HCT116 (cell line): Measurements from ENCODE around the gene LIG3. TPM values are rescaled to one million over a fixed set of nuclear protein-coding genes. Genes with fewer than 3 reads are reported as not detected.

Experiments used
- ATAC-seq: fragments of 200-7000 bp; cut with Tn5 transposase; 2 replicates; pipeline ENCODE4 v1.9.1; 2020; ENCODE audit warnings: mild to moderate bottlenecking, moderate library complexity
- BruUV-seq: library from RNA; stranded (reverse); fragments of 400-500 nt; replicated peaks from 2 replicates; lab custom pipeline; 2021; lab: Mats Ljungman, UMichigan
- CTCF ChIA-PET: fragments of 300-600 bp; sonication (Branson Sonifier 250); formaldehyde crosslinking; loops from one replicate; lab custom pipeline; 2021; ENCODE audit warnings: antibody characterized with exemption; lab: Charles Lee
- POLR2A ChIA-PET: fragments of 300-600, 350-600 bp; sonication (Branson Sonifier 250); formaldehyde crosslinking; loops from one replicate; lab custom pipeline; 2021; ENCODE audit warnings: antibody characterized with exemption; lab: Charles Lee
- RAD21 ChIA-PET, 2 experiments: fragments of 300-600 bp; sonication (Branson Sonifier 250); formaldehyde crosslinking; loops; one replicate each; lab custom pipeline; 2023; ENCODE audit warnings: low total read pairs in 2 of 2; ENCODE audit not compliant: uncharacterized antibody in 2 of 2, unreplicated experiment in 2 of 2, low non-redundant PET in 1 of 2; lab: Charles Lee
- DNase-seq: peaks from one replicate; pipeline ENCODE4 v3.0.0-alpha.2; 2010; ENCODE audit warnings: low read depth, low spot score
- H2AFZ ChIP-seq: fragments of 200-600 bp; shearing (Covaris generic), sonication (generic); 2 replicates; pipeline ENCODE4 v1.6.1; 2017; ENCODE audit warnings: low read depth, mixed run types, mixed read lengths, antibody characterized with exemption, low read length; ENCODE audit not compliant: poor library complexity, severe bottlenecking
- H3K27ac ChIP-seq: 2 replicates; pipeline ENCODE4 v1.5.1; 2012; ENCODE audit warnings: low read depth, low read length
- H3K27me3 ChIP-seq: fragments of 200-600 bp; sonication (generic); 2 replicates; pipeline ENCODE4 v1.6.1; 2016; ENCODE audit warnings: mixed run types, low read length, mixed read lengths; ENCODE audit not compliant: insufficient read depth
- H3K36me3 ChIP-seq, 2 experiments: fragments of 200-500 bp in 1 of 2; fragments of 200-600 bp in 1 of 2; sonication (Bioruptor generic) in 1 of 2; sonication (generic) in 1 of 2; 2 replicates each; pipeline versions ENCODE4 v1.5.1 to v1.6.1; 2014 to 2016; ENCODE audit warnings: low read length in 2 of 2, inconsistent platforms in 1 of 2, mixed read lengths in 1 of 2, mixed run types in 1 of 2; ENCODE audit not compliant: insufficient read depth in 2 of 2, control insufficient read depth in 1 of 2
- H3K4me1 ChIP-seq, 2 experiments: fragments of 200-600 bp in 1 of 2; sonication (generic) in 1 of 2; 2 replicates each; pipeline versions ENCODE4 v1.5.1 to v1.6.1; 2012 to 2017; ENCODE audit warnings: low read length in 2 of 2, inconsistent platforms in 1 of 2, mild to moderate bottlenecking in 1 of 2, mixed read lengths in 1 of 2, mixed run types in 1 of 2, moderate library complexity in 1 of 2; ENCODE audit not compliant: insufficient read depth in 2 of 2, control insufficient read depth in 1 of 2
- H3K4me2 ChIP-seq: fragments of 200-600 bp; sonication (generic); 2 replicates; pipeline ENCODE4 v1.6.1; 2017; ENCODE audit warnings: mixed run types, low read length, mixed read lengths
- H3K4me3 ChIP-seq, 2 experiments: fragments of 200-600 bp in 1 of 2; sonication (generic) in 1 of 2; replicated peaks in 1 of 2; 2 replicates each; pipeline ENCODE4 v1.5.1; 2011 to 2016; ENCODE audit warnings: low read length in 2 of 2, control low read depth in 1 of 2, low read depth in 1 of 2, mild to moderate bottlenecking in 1 of 2, mixed read lengths in 1 of 2, mixed run types in 1 of 2
- H3K79me2 ChIP-seq: fragments of 200-600 bp; sonication (generic); 2 replicates; pipeline ENCODE4 v1.6.1; 2017; ENCODE audit warnings: mild to moderate bottlenecking, mixed run types, low read length, moderate library complexity, mixed read lengths; ENCODE audit not compliant: insufficient read depth
- H3K9ac ChIP-seq: fragments of 200-600 bp; sonication (generic); 2 replicates; pipeline ENCODE4 v1.6.1; 2016; ENCODE audit warnings: low read length, mixed read lengths
- H3K9me2 ChIP-seq: fragments of 200-600 bp; sonication (generic), shearing (Covaris generic); 2 replicates; pipeline ENCODE4 v1.6.1; 2017; ENCODE audit warnings: mixed run types, mild to moderate bottlenecking, moderate library complexity; ENCODE audit not compliant: insufficient read depth
- H3K9me3 ChIP-seq, 2 experiments: fragments of 200-500 bp in 1 of 2; fragments of 200-600 bp in 1 of 2; sonication (Bioruptor generic) in 1 of 2; sonication (generic) in 1 of 2; 2 replicates each; pipeline ENCODE4 v1.6.1; 2014 to 2017; ENCODE audit warnings: low read length in 2 of 2, mixed read lengths in 2 of 2, inconsistent platforms in 1 of 2, low read depth in 1 of 2, mild to moderate bottlenecking in 1 of 2, mixed run types in 1 of 2, moderate library complexity in 1 of 2; ENCODE audit not compliant: control insufficient read depth in 1 of 2, insufficient read depth in 1 of 2
- H4K20me1 ChIP-seq: fragments of 200-600 bp; sonication (generic), shearing (Covaris generic); 2 replicates; pipeline ENCODE4 v1.6.1; 2017; ENCODE audit warnings: mixed run types, mild to moderate bottlenecking, moderate library complexity; ENCODE audit not compliant: insufficient read depth
- EGR1 ChIP-seq: IDR thresholded peaks from 2 replicates; pipeline ENCODE4 v1.6.1; 2012; ENCODE audit warnings: low read depth
- FOSL1 ChIP-seq: IDR thresholded peaks from 2 replicates; pipeline ENCODE4 v1.6.1; 2012; ENCODE audit warnings: low read depth
- MAX ChIP-seq: IDR thresholded peaks from 2 replicates; pipeline ENCODE4 v1.6.1; 2012
- POLR2A ChIP-seq: IDR thresholded peaks from 2 replicates; pipeline ENCODE4 v1.7.0; 2011; ENCODE audit warnings: borderline replicate concordance; ENCODE audit not compliant: insufficient read depth, insufficient read length; ENCODE audit errors: extremely low read depth
- POLR2AphosphoS5 ChIP-seq: IDR thresholded peaks from 2 replicates; pipeline ENCODE4 v1.6.1; 2011; ENCODE audit warnings: mild to moderate bottlenecking, low read depth, low read length, moderate library complexity
- ZBTB33 ChIP-seq: IDR thresholded peaks from 2 replicates; pipeline ENCODE4 v1.6.1; 2011; ENCODE audit warnings: mild to moderate bottlenecking, low read length, moderate library complexity; ENCODE audit not compliant: insufficient replicate concordance; ENCODE audit errors: extremely low read depth
- ZFX ChIP-seq: fragments of 450-650 bp; IDR thresholded peaks from 2 replicates; pipeline ENCODE4 v1.6.1; 2017
- intact Hi-C: fragments of 100-400 bp; cut with micrococcal nuclease; formaldehyde crosslinking; loops from 2 replicates; pipeline ENCODE4 v1.10.0; 2022
- total RNA-seq: library from RNA; stranded (reverse); gene quantifications from one replicate; pipeline ENCODE4 v1.2.1, GENCODE V29; 2021; ENCODE audit not compliant: unreplicated experiment
- TF ChIP-seq, protein P1 (sequence below), 3 experiments: fragments of 200-600 bp in 1 of 3; sonication (generic) in 1 of 3; IDR thresholded peaks in 2 of 3; conservative IDR thresholded peaks in 1 of 3; 2 replicates each; pipeline ENCODE4 v1.5.1; 2012 to 2017; ENCODE audit warnings: low read depth in 2 of 3, low read length in 2 of 3, antibody characterized with exemption in 1 of 3, borderline replicate concordance in 1 of 3, control low read depth in 1 of 3, mild to moderate bottlenecking in 1 of 3, mixed read lengths in 1 of 3, mixed run types in 1 of 3, moderate library complexity in 1 of 3; ENCODE audit not compliant: insufficient read depth in 1 of 3
- TF ChIP-seq, protein P2 (sequence below): IDR thresholded peaks from 2 replicates; pipeline ENCODE4 v1.6.1; 2012

The LIG3 gene
- total RNA-seq, 1 experiment from 2014 or later = 49.4 TPM

- intact Hi-C loops = no loop called here
- Histone ChIP-seq H3K79me2 (no peaks in the 10 kb centered on the region), H3K27ac (no peak overlapping the region), H3K4me1 (no peaks in the 10 kb centered on the region), H3K9me3 (no peaks in the 10 kb centered on the region), H3K36me3 (peaks cover 3 to 21% of the 10 kb centered on the region in 2 experiments; a peak in 3 of 4 replicates), H3K9me2 (no peaks in the 10 kb centered on the region), H3K27me3 (no peaks in the 10 kb centered on the region), H2AFZ (no peak overlapping the region), H3K4me2 (no peak overlapping the region), H3K4me3 (no peak overlapping the region), H3K9ac (no peak overlapping the region), H4K20me1 (no peaks in the 10 kb centered on the region)
- ChIA-PET POLR2A (no interaction called here), CTCF (no interaction called here), RAD21 (no interaction called here)
- no peak for TF ChIP-seq ZFX
- TF ChIP-seq, protein P1, sequence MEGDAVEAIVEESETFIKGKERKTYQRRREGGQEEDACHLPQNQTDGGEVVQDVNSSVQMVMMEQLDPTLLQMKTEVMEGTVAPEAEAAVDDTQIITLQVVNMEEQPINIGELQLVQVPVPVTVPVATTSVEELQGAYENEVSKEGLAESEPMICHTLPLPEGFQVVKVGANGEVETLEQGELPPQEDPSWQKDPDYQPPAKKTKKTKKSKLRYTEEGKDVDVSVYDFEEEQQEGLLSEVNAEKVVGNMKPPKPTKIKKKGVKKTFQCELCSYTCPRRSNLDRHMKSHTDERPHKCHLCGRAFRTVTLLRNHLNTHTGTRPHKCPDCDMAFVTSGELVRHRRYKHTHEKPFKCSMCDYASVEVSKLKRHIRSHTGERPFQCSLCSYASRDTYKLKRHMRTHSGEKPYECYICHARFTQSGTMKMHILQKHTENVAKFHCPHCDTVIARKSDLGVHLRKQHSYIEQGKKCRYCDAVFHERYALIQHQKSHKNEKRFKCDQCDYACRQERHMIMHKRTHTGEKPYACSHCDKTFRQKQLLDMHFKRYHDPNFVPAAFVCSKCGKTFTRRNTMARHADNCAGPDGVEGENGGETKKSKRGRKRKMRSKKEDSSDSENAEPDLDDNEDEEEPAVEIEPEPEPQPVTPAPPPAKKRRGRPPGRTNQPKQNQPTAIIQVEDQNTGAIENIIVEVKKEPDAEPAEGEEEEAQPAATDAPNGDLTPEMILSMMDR (IDR thresholded peaks at IDR 0.05 in 2 of 3, conservative IDR thresholded peaks at IDR 0.05 in 1 of 3; ENCODE audit: borderline replicate concordance in 1 of 3, insufficient read depth in 1 of 3, low read depth in 2 of 3, low read length in 2 of 3) = no peak
- DNase-seq = no peak
- no peak for ATAC-seq
- BruUV-seq = no TSS peak
Observed at GRCh38 chr17:35018814-35019213, 38.5 kb downstream of the LIG3 start.

DNA sequence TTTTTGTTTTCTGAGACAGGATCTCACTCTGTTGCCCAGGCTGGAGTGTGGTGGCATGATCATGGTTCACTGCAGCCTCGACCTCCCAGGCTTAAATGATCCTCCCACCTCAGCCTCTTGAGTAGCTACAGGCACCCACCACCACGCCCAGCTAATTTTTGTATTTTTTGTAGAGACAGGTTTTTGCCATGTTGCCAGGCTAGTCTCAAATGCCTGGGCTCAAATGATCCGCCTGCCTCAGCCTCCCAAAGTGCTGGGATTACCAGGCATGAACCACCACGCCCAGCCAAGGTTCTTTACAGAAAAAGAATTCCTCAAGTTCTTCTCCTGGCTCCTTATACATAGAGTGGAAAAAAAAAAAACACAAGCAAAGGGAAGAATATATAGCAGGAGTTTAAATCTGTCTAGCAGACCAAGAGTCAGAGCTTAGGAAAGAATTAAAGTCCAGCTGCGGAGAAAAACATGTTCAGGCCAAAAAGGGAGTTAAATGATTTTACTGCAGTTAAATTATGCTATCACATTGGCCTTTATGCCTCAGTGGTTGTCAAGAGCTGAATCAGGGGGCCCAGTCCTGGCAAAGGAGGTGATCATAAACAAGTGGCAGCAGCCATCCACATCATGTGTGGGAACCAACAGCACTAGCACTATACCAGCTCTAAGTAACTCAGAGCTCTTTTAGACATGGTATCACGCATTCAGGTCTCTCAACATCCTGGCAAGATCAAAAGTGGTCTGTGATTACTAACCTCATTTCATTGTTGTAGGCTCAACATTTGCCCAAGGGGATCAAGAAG lies 39.3 kb downstream of the LIG3 start:
- Histone ChIP-seq H3K4me1 (no peaks in the 10 kb centered on the region), H3K79me2 (no peaks in the 10 kb centered on the region), H3K36me3 (peaks cover 3 to 21% of the 10 kb centered on the region in 2 experiments; a peak in 3 of 4 replicates), H2AFZ (no peak overlapping the region), H3K9me3 (no peaks in the 10 kb centered on the region), H3K4me3 (no peak overlapping the region), H3K9ac (no peak overlapping the region), H3K27me3 (no peaks in the 10 kb centered on the region), H3K27ac (no peak overlapping the region), H3K4me2 (no peak overlapping the region), H3K9me2 (no peaks in the 10 kb centered on the region), H4K20me1 (no peaks in the 10 kb centered on the region)
- intact Hi-C loops = no loop called here
- RAD21 ChIA-PET = no interaction called here
- DNase-seq (no peak), ATAC-seq (no peak)
- CTCF ChIA-PET = no interaction called here
- POLR2A ChIA-PET = no interaction called here
- no TSS peak for BruUV-seq
- TF ChIP-seq MAX (no peak), POLR2A (no peak), EGR1 (no peak), ZBTB33 (no peak), FOSL1 (no peak), POLR2AphosphoS5 (no peak)
- TF ChIP-seq, protein P2, sequence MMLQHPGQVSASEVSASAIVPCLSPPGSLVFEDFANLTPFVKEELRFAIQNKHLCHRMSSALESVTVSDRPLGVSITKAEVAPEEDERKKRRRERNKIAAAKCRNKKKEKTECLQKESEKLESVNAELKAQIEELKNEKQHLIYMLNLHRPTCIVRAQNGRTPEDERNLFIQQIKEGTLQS = no peak
- TF ChIP-seq, protein P1 (IDR thresholded peaks at IDR 0.05 in 2 of 3, conservative IDR thresholded peaks at IDR 0.05 in 1 of 3; ENCODE audit: borderline replicate concordance in 1 of 3, insufficient read depth in 1 of 3, low read depth in 2 of 3, low read length in 2 of 3) = no peak
